Activated B cell treated with CpG ODN at 0.5 μM for 24 hours (primary cell): Measurements from ENCODE around the gene NUDT1. TPM values are rescaled to one million over a fixed set of nuclear protein-coding genes. Genes with fewer than 3 reads are reported as not detected.

Source experiments
- ATAC-seq: fragments of 200-7000 bp; cut with Tn5 transposase; one replicate; pipeline ENCODE4 v1.10.0; 2021; ENCODE audit warnings: low read depth, mild to moderate bottlenecking, moderate library complexity
- CTCF ChIA-PET: fragments of 350-600 bp; sonication (Branson Sonifier 250); formaldehyde crosslinking; loops from one replicate; lab custom pipeline; 2021; ENCODE audit warnings: antibody characterized with exemption; lab: Charles Lee
- POLR2A ChIA-PET: fragments of 350-600 bp; sonication (Branson Sonifier 250); formaldehyde crosslinking; loops from one replicate; lab custom pipeline; 2021; ENCODE audit warnings: antibody characterized with exemption; lab: Charles Lee
- DNase-seq: peaks from one replicate; pipeline ENCODE4 v3.0.0; 2022
- H3K27ac Mint-ChIP-seq: one replicate; pipeline ENCODE4 v1.8.0; 2020; ENCODE audit warnings: mixed read lengths
- H3K27me3 Mint-ChIP-seq: one replicate; pipeline ENCODE4 v1.8.0; 2021; ENCODE audit warnings: mixed read lengths
- H3K36me3 Mint-ChIP-seq: one replicate; pipeline ENCODE4 v1.8.0; 2021; ENCODE audit warnings: low read depth, mixed read lengths
- H3K4me1 Mint-ChIP-seq: one replicate; pipeline ENCODE4 v1.8.0; 2021; ENCODE audit warnings: mixed read lengths
- H3K4me3 Mint-ChIP-seq: one replicate; pipeline ENCODE4 v1.8.0; 2020; ENCODE audit warnings: mild to moderate bottlenecking, mixed read lengths
- H3K9me3 Mint-ChIP-seq: one replicate; pipeline ENCODE4 v1.8.0; 2020; ENCODE audit warnings: mixed read lengths
- CTCF ChIP-seq: fragments of 200-600 bp; IDR thresholded peaks from one replicate; pipeline ENCODE4 v1.8.0; 2022; ENCODE audit warnings: antibody characterized with exemption, mild to moderate bottlenecking
- intact Hi-C: fragments of 100-400 bp; cut with micrococcal nuclease; formaldehyde crosslinking; loops from one replicate; pipeline ENCODE4 v1.15.1; 2024
- total RNA-seq: library from RNA; stranded (reverse); gene quantifications from 2 replicates; pipeline ENCODE4 v1.2.3, GENCODE V29; 2022

The NUDT1 gene
- total RNA-seq, 1 donor from 2014 or later = 38.0 TPM

DNA sequence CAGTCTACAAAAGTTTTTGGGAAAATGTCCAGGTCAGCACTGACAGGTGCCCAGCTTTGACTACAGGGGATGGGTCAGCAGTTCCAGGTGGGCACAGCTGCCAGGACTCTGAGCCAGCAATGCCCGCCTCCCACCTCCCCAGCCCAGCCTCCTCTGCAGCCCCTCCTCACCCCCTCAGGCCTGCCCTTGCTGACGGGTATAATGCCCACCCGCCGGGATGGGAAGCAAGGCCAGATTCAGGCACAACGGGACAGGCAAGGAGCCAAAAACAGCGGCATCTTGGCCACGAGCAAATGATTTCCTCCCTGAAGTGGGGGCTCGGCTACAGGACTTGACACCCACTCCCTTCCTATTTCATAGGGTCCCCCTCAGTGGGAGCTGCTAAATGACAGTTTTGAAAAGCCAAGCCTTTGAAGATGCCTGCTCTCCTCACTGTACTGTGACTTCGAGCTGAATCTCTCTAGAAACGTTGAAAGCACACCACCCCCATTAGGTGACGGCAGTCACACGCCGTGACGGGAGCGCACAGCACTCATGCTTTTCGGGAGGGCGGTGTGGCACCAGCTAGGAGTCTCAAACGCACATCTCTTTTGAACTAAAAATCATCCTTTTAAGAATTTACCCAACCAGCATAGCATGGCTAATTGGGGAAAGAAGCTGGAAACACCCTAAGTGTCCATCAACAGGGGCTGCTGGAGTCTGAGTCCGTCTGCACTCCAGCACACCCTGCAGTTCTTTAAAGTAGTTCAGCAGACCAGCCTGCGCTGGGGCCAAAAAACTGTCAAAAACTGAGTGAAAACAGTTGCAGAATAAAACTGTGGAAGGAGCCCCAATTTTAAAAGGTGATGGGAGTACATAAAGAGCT is 38.9 kb upstream of the NUDT1 start:
- H3K36me3 Mint-ChIP-seq = peaks cover 35% of the 10 kb centered on the region
- no peak for TF ChIP-seq CTCF
- no peak overlapping the region for H3K27ac Mint-ChIP-seq
- H3K4me1 Mint-ChIP-seq = peaks cover 15% of the 10 kb centered on the region
- no peaks in the 10 kb centered on the region for H3K27me3 Mint-ChIP-seq
- no peak overlapping the region for H3K4me3 Mint-ChIP-seq
- ATAC-seq (no peak), DNase-seq (no peak)
- CTCF ChIA-PET = interaction anchor here (1.0 to 1.2 kb wide), 2 partner anchors 8 to 102 kb away, joined by 3 read pairs; no protein-coding TSS in a partner anchor
- POLR2A ChIA-PET = interaction anchor here (0.5 kb wide), 1 partner anchor 633 kb away, joined by 3 read pairs; no protein-coding TSS in a partner anchor
- intact Hi-C loops = no loop called here
- H3K9me3 Mint-ChIP-seq = no peaks in the 10 kb centered on the region

GRCh38 chr7:2203766-2204300 is 38.2 kb upstream of the NUDT1 start:
- POLR2A ChIA-PET = interaction anchor here (0.5 kb wide), 2 partner anchors 383 to 634 kb away, joined by 3 to 6 read pairs; no protein-coding TSS in a partner anchor
- Mint-ChIP-seq H3K27me3 (no peaks in the 10 kb centered on the region), H3K27ac (peak overlapping the region; percentile 19), H3K4me1 (peaks cover 15% of the 10 kb centered on the region), H3K36me3 (peaks cover 42% of the 10 kb centered on the region), H3K9me3 (no peaks in the 10 kb centered on the region), H3K4me3 (no peak overlapping the region)
- no peak for DNase-seq
- peak; percentile 58 for ATAC-seq
- TF ChIP-seq CTCF = no peak
- intact Hi-C loops = no loop called here
- CTCF ChIA-PET = interaction anchor here (1.0 kb wide), 1 partner anchor 9 kb away, joined by 3 read pairs; no protein-coding TSS in a partner anchor

- ChIA-PET POLR2A (no interaction called here), CTCF (no interaction called here)
- DNase-seq (no peak), ATAC-seq (no peak)
- intact Hi-C loops = no loop called here
- Mint-ChIP-seq H3K9me3 (no peaks in the 10 kb centered on the region), H3K4me1 (peaks cover 16% of the 10 kb centered on the region), H3K4me3 (no peak overlapping the region), H3K27ac (peak overlapping the region; percentile 19), H3K36me3 (peaks cover 39% of the 10 kb centered on the region), H3K27me3 (no peaks in the 10 kb centered on the region)
- no peak for TF ChIP-seq CTCF
Measured at GRCh38 chr7:2204446-2204845, 37.6 kb upstream of the NUDT1 start.

DNA sequence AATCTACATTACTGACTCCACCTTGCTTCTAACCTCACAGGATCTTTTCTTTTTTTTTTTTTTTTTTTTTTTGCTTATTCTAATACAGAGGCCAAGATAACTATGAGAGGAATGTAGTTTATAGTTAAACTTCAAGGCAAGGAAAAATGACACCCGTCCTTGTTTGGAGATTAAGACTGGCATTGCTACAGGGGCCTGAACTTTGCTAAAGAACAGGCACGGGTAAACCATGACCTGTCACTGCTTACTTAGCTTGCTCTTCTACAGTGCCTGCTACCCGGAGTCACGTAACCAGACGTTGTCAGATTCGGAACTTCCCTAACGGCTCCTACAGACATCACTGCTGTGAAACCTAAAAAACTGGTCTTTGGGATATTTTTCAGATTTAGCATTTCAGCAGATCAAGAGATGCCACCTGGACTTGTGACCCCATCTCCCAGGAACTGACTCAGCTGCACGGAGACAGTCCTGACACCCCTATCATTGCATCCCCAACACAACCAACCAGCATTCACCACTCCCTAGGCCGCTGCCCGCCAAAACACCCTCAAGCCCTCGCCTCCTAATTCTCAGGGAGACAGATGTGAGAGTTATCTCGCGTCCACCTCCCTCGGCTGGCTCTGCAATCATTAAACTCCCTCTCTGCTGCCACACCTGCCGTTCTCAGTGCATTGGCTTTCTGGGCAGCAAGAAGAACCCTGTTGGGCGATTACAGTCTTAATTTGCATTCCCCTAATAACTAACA is 36.8 kb upstream of the NUDT1 start:
- ATAC-seq (no peak), DNase-seq (no peak)
- peaks cover 24% of the 10 kb centered on the region for H3K4me1 Mint-ChIP-seq
- TF ChIP-seq CTCF = no peak
- POLR2A ChIA-PET = no interaction called here
- no peak overlapping the region for H3K4me3 Mint-ChIP-seq
- no peaks in the 10 kb centered on the region for H3K9me3 Mint-ChIP-seq
- H3K27me3 Mint-ChIP-seq = no peaks in the 10 kb centered on the region
- H3K36me3 Mint-ChIP-seq = peaks cover 34% of the 10 kb centered on the region
- CTCF ChIA-PET = no interaction called here
- no peak overlapping the region for H3K27ac Mint-ChIP-seq
- intact Hi-C loops = no loop called here
